Frontal cortex (tissue), 4 donors: ENCODE measurements around the gene CENPE. TPM values are rescaled to one million over a fixed set of nuclear protein-coding genes. Genes with fewer than 3 reads are reported as not detected.

ENCODE experiments used
- DNase-seq, 2 donors: peaks; one replicate each; pipeline ENCODE4 v3.0.0; 2012; ENCODE audit warnings: low spot score in 2 of 2
- FAIRE-seq: peaks from 2 replicates; lab custom pipeline; 2012; peaks lifted over from hg19 to GRCh38; lab: Jason Lieb, UNC
- total RNA-seq: library from RNA; depleted of rRNA; stranded (reverse); fragments of >200 nt; gene quantifications from one replicate; pipeline ENCODE4 v1.2.3, GENCODE V29; 2014
- donor health status: control.
- donor health status: control.
- donor health status: control.

Gene CENPE
- total RNA-seq, 1 donor from 2014 or later, result 3.7 TPM

GRCh38 chr4:103085555-103086196 is 112.5 kb downstream of the CENPE start:
- DNase-seq, result no peak
- no peak for FAIRE-seq

- no peak for DNase-seq
- FAIRE-seq, result no peak
Observed at GRCh38 chr4:103079621-103080020, 118.5 kb downstream of the CENPE start.

GRCh38 chr4:103076747-103077347 is 121.3 kb downstream of the CENPE start, which contains the start of gene SLC9B2:
SLC9B2 (minus strand) TSS chr4:103076761; CDS start chr4:103067550, 9,211 bp downstream.
- FAIRE-seq, result no peak

GRCh38 chr4:103075894-103076746 is 122.0 kb downstream of the CENPE start:
- FAIRE-seq, result no peak
- peak; percentile 52 to 55 for DNase-seq

More at GRCh38 chr4:103076747-103077347, 121.3 kb downstream of the CENPE start, which contains the start of gene SLC9B2:
- peak in 1 of 2 donors; percentile 19 for DNase-seq

GRCh38 chr4:103075435-103075893 is 122.7 kb downstream of the CENPE start:
- FAIRE-seq (no peak), DNase-seq (peak in 1 of 2 donors; percentile 35)

- DNase-seq, result no peak
- no peak for FAIRE-seq
Observed at GRCh38 chr4:103074744-103075434, 123.3 kb downstream of the CENPE start.

- FAIRE-seq (no peak), DNase-seq (no peak)
Observed at GRCh38 chr4:103073792-103074438, 124.2 kb downstream of the CENPE start.

GRCh38 chr4:103067841-103068547 is 130.1 kb downstream of the CENPE start:
- no peak for FAIRE-seq
- DNase-seq, result no peak

- DNase-seq (no peak), FAIRE-seq (peak; percentile 85)
Observed at GRCh38 chr4:103060453-103061148, 137.5 kb downstream of the CENPE start.

Other genes starting within 250 kb of the CENPE start
- 5.7 TPM for gene SLC9B1, start 178.6 kb downstream of the CENPE start, total RNA-seq
- 107 TPM for gene SLC9B2, start 121.6 kb downstream of the CENPE start, total RNA-seq
- gene BDH2, start 98.5 kb downstream of the CENPE start, total RNA-seq, result 7.3 TPM